Inferior parietal cortex (tissue), 1 donor: Measurements from ENCODE around the gene TRPV3.

Experiments used
- DNase-seq: peaks from one replicate; pipeline ENCODE4 v3.0.0-alpha.2; 2016; ENCODE audit errors: extremely low spot score

The TRPV3 gene

DNA sequence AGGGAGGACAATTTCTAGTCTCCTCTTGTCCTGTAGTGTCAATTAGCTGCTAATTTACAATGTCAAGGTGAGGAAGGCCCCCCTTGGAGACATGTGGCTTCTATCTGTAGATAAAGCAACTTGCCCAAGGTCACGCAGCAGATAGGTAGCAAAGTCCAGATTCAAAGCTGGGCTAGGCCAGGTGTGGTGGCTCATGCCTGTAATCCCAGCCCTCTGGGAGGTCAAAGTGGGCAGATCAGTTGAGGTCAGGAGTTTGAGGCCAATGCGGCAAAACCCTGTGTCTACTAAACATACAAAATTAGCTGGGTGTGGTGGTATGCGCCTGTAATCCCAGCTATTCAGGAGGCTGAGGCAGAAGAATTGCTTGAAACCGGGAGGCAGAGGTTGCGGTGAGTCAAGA is 11.1 kb downstream of the TRPV3 start:
- DNase-seq, result no peak

DNA sequence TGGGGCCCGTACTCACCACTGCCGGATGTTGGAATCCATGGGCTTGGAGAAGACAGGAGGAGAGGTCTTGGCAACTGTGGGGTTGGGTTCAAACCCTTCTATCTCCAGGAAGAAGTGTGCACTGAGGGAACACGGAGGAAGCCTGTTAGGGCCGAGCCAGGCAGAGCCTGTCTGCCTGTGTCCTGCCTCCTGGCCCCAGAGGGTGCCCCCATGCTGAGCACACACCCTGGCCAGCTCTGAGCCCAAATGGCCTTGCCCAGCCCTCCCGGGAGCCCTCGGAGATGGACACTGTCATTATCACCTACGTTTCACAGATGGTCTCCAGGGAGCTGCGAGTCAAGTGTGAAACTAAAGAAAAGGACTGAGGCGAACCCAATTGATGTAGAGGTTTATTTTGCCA is 12.5 kb downstream of the TRPV3 start:
- DNase-seq, result no peak

DNA sequence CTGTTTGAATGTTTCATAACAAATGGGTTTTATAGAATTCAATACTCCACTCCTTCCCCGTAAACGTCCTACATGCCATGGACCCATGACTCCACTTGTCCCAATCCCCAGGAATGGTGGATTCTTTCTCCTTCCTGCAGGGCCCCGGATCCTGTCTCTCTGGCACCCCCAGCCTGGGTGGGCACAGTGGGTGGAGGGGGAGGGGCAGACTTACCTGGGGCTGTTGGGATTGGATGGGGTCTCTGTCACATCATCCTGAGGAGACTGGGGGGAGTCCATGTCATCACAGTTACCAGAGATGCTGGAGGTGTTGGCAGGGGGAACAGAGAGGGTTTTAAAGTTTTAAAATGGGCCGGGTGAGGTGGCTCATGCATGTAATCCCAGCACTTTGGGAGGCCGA is 13.2 kb downstream of the TRPV3 start:
- no peak for DNase-seq

DNA sequence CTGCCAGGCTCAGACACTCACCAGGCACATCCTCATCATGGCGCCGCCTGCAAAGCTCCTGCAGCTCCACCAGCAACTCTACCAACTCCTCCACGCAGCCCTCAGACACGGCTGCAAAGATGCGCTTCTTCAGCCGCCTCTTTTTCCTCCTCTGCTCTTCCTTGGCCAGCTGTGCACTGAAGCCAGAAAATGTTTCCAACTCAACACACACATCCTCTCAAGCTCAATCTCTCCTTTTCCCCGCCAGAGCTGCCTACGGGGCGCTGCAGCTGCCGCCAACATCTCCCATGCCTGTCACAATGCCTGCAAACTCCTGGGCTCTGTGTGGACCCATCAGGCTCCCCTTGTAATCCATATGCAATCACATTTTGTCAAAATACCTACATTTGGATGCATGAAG is 14.2 kb downstream of the TRPV3 start:
- DNase-seq, result no peak

DNA sequence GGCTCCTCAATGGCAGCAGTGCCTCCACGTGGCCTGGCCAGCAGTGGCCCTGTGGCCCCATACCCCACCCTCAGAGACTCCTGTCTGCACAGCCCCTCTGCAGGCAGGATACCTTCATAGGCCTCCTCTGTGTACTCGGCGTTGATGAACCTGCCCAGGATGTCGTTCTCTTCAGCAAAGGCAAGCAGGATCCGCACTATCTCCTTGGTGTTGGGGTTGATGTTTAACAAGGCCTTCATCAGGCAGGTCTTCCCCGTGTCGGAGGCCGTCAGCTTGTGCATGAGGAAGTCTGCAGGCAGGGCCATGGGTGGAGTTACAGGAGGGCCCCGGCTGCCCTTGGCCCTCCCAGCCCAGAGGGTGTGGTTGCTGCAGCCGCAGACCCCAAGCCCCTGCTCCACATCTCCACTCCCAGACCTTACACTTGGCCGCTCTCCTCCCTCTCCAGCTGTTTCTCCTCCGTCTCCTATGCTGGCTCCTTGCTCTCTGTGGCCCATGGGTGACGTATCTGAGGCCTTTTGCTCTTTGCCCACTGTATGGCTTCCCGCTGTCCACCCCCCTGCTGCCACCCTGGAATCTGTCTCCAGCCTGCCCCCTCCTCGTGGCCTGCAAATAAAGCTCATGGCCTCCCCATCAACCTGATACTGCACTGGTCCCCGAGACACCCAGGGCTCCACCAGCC is 15.1 kb downstream of the TRPV3 start:
- no peak for DNase-seq

DNA sequence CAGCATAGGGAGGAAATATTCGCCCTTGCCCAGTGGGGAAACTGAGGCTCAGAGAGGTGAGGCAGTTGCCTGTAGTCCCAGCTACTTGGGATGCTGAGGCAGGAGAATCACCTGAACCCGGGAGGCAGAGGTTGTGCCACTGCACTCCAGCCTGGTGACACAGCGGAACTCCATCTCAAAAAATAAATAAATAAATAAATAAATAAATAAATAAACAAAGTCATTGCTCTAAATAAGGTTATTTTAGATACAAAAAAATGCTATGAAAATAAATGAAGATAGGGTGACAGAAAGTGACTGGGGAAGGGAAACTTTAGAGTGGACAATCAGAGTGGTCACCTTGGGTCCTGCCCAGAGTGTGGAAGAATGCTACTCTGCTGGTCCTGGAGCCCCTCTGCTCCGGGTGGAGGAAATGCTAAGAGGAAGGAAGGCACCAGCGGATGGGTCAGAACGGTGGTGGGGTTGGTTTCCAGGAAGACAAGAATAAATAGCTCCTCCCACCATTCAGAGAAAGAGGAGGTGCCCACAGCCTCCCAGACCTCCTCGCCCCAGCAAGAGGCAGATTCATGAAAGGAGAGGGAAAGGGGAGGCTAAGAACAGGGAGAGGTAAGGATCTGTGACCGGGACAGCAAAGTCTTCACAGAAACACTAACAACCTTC is 17.6 kb downstream of the TRPV3 start:
- no peak for DNase-seq

DNA sequence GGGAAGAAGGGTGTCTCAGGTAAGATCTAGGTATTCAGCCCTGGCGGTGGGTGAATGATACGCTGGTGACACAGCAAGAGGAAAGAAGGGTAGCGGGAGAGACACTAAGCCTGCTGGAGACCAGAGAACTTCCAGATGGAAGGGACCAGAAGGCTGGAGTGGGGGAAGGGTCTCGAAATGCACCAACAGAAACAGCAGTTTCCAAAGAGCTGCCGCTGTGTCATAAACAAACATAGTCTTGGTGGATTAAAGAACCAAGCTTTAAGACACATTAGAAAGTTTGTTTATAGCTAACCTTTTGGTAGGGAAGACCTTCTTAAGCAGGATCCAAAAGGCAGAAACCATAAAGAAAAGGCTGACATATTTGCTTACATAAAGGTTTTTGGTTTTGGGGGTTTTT is 20.9 kb downstream of the TRPV3 start:
- no peak for DNase-seq

DNA sequence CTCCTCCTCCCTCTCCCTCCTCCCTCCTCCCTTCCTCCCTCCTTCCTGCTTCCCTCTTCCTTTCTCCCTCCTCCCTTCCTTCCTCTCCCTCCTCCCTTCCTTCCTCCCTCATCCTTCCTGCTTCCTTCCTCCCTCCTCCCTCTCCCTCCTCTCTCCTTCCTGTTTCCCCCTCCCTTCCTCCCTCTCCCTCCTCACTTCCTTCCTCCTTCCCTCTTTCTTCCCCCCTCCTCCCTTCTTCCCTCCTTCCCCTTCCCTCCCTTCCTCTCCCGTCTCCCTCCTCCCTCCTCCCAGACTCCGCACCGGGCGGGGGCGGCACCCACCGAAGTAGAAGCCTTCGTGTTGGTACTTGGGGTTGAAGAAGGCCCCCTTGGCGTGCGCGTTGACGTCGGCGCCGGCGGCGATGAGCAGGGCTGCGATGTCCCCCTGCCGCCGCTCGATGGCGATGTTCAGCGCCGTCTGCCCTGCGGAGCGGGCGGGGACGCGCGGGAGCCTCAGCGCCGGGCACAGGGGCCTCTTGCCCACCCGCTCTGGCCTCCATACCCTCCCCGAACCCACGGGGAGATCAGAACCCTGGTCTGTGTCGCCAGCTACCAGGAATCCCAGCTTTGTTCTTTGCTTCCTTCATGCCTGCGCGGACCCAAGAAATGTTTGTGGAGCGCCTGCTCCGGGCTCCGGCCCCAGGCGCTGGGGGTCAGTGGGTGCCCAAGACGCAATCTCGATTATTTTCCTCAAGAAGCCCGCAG is 22.2 kb downstream of the TRPV3 start:
- peak; percentile 69 for DNase-seq

DNA sequence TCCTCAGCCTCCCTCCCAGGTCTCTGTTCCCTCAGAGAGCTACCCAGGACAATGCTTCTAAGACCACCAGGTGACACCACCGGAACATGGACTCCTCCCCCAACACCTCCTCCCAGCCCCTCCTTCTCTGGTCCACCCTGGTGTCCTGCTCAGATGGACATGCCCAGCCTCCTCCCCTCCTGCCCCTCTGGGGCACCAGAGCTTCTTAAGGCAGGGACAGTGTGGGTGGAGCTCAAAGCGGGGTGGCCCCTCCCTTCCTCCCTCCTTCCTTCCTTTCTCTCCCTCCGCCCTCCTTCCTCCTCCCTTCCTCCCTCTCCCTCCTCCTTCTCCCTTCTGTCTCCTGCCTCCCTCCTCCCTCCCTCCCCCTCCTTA is 22.7 kb downstream of the TRPV3 start:
- DNase-seq, result no peak

DNA sequence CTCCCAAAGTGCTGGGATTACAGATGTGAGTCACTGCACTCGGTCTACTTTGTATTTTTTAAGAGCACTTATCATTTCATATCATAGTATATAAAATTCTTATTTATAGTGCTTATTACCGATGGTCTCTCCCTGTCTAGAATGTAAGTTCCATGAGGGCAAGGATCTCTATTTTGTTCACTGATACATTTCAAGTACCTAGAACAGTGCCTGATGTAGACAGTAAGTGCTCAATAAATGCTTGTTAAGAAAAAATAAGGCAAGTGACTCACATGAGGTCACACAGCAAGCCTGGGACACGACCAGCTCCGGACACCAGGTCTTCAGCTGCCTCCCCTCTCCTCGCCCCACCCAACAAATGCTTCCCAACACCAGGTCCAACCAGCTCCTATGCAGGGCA is 23.9 kb downstream of the TRPV3 start:
- no peak for DNase-seq

DNA sequence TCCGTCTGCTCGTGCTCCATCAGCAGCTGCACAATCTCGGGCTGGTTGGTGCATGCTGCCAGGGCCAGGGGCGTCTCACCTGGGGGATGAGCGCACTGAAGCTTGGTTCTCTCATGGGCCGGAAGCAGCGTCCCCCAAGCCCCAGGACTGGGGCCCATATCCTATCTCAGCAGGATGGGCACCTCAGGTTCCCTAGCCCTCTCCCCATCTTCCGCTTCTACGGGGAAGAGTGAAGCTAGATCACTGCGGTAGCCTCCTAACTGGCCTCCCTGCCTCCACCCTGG is 24.8 kb downstream of the TRPV3 start:
- DNase-seq, result no peak

DNA sequence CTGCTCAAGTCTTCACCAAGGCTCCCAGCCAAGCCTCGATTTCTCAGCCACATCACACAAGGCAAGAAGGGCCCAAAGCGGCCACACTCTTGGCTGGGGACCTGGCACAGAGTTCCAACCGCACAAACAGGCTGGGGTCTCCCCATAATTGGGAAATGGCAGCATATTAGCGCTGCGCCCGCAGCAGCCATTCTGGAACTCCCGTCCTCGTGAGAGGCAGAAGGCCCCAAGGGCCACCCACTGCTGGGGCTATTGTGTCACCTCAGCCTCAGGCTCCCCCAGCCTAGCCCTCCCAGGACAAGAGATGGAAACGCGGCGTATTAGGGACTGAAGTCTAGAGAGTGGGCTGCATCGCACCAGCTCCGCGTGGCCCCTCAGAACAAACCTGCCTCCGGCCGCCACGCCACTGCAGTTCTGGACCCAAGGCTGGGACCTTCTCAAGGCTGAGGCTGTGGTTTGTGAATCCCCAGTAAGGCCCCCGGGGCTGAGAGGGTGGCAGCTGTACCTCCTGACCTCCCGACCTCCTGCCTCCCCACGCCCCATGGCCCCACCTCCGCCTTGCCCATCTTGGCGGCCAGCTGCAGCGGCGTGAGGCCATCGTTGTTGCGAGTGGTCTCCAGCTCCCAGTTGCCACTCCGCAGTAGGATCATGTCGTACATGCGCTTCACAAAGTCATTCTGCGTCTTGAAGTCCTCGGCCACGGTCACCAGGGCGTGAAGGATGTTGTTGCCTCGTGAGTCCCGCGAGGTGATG is 25.3 kb downstream of the TRPV3 start:
- DNase-seq, result no peak

DNA sequence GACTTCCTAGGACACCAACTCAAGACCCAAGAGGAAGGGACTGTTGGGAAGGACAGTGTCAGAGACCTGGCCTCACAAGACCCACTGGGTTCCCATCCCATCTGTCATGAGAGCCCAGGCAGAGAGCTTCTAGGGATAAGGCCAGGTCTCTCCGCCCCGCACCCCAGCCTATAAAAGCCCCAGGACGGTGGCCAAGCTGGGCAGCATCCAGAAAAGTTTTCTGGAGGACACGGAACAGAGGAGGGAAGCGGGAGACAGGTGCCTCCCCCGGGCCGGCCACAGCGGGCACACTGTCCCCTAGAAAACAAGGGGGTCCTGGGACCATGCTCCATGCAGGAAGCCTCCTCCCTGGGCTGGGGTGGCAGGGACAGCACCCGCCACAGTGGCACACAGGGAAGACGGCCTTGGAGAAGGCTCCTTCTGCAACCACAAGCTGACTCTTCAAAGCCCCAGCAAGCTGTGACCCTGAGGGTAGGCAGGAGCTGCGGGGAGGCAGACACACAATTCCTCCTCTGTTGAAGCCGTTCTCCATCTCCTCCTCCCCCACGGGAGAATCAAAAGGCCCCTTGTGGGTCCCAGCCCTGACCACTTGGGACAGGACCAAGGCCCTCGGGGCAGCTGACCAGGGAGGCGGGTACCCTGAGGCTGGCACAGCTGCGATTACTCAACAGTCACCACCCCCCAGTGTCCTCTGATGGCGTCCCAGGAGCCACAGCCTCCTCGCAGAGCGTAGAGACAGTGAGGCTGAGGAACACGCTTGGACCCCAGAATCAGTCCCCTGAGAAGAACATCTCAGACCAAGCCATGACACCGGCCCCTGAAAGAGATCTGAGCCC is 26.1 kb downstream of the TRPV3 start:
- DNase-seq, result peak; percentile 95

DNA sequence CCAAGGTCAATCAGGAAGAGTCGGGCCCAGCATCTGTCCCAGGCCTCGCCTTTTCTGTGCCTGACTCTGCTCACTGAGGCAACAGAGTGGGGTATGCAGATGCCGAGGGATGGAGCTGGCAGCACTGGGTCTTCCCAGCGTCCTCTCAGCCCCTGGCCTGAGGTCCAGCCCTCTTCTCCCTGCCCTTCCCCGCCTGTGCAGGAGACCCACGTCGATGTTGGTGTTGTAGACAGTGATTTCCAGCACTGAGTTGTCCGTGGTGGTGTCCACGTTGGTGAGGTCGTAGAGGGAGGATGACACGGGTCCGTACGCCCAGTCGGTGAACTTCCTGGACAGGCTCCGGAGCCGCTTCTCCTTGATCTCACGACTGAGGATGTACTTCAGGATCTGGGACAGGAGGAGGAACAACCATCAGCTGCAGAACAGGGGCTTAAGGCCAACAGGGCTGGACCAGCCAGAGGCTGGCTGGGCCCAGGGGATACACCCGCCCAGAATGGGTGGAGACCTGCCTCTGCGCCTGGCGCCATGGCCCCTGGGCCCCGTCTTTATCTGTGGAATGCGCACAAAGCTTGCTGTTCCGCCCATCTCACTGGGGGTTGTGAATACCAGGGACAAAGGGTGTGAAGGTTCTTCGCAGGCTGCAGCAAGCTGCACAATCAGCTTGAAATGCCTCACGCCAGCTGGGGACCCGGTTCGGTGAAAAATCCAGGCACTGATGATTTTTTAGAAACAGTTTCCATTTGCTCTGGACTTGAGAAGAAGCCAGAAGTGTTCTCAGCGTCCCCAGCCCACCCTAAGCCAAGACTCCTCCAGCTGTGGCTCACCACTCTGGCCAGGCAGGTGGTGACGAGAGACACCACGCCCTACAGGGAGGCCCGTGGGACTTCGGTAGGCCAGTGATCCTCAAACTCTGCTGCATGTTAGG is 27.5 kb downstream of the TRPV3 start:
- peak; percentile 49 for DNase-seq

DNA sequence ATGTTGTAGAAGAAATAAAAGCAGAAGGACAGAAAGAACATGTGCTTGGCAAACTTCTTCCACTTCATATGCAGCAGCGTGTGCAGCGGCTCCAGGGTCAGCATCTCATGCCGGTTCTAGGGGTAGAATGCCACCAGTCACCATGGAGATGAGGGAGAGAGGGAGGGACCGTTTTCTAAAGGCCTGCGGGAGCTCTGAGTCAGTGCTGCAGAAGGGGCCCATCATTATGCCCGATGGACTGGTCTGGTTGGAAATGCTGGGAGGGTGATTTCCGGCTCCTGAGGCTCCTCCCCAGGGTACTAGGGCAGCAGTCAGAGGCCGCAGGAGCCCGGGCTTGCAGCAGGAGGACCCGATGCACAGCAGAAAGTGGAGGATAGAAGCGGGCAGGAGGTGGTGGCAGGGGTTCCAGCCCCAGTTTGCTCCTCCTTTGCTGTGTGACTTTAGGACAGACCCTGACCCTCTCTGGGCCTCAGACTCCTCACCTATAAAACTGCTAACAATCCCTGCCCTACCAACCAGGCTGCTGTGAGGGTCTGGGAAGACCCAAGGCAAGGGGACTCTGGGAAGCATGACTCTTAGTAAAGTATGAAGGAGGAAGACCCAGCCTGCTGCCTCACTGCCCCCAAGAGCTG is 28.6 kb downstream of the TRPV3 start:
- no peak for DNase-seq

DNA sequence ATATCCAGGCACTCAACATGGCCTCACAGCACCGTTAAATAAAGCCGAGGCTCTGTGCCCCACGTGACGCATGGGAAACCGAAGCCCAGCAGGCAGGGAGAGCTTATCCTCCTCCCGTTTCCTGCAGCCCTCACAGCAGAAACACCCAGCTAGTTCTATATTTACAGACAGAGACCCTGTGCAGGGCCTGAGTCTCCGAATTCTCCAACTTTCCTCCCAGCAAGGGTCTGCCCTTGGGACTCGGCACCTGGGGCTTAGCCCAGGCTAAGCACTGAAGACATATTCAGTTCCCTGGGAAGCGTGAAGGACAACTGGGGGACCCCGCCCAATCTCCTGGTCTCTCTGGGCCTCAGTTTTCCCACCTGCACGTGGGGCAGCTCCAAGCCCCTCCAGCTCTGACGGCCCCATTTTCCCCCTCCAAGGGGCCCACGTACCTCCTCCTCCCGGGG is 29.2 kb downstream of the TRPV3 start:
- DNase-seq, result no peak

DNA sequence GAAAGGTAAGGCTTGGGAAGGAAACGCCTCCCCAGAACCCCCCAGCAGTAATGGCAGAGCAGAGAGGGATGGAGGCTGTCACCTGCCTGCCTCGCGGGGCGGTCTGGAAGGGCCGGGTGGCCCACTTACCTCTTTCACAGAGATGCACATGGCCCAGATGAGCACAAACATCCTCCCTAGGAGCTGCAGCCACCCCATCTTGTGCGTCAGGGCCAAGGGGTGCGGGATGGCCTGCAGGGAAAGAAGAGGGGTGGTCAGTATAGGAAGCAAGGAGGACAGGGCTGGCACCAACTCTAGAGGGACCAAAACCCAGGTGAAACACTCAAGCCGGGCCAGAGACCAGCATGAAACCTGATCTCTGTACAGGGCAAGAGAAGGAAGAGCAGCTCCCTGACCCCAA is 29.7 kb downstream of the TRPV3 start:
- no peak for DNase-seq

DNA sequence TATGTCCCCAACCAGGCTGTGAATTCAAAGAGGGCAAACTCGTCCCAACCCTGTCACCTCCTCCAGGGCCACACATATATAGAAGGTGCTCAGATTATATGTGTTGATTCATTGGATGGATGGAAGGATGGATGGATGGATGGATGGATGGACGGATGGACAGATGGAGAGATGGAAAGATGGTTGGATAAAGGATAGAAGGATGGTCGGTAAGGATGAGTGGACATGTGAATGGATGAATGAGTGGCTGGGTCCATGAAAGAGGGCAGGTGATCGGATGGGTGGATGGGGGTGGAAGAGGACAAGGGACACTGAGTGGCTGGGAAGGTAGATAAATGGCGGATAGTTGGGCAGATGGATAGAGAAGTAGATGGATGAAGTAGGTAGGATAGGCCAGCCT is 30.1 kb downstream of the TRPV3 start:
- DNase-seq, result no peak

DNA sequence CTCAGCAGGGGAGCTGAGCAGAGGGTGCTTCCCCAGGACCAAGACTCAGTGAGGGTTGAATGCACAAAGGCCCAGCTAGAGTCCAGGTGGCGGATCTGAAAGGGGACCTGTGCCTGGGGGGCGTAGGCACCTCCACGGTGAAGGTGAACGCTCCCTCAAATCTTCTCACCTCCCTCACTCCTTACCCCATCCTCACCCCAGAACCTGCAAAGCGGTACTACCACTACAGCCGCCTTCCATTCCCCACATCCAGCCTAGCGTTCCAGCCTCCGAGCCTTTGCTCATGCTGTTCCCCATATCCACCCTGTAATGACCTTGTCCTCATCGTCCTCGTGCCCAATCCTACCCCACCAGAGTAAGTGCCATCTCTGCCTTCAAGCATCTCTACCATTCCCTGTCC is 30.6 kb downstream of the TRPV3 start:
- DNase-seq, result no peak

DNA sequence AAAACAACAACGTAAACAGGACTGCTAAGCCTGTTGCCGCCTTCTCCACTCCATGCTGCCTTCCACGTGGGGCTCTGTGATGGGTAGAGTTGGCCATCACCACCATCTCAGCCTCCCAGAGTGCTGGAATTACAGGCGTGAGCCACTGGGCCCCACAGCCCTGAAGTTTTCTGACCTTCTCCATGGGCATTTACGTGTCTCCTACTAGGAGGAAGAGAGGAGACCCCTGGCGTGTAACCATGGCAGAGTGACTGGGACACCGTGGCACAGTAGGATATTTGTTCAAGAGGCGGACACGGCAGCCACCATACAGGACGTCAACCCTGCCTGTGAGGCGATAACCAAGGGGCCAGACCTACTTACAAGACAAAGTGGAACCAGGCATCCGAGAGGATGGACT is 31.1 kb downstream of the TRPV3 start:
- DNase-seq, result no peak
